HCT116 (cell line): Measurements from ENCODE around the gene PKIB. TPM values are rescaled to one million over a fixed set of nuclear protein-coding genes. Genes with fewer than 3 reads are reported as not detected.

Experiments
- ATAC-seq: fragments of 200-7000 bp; cut with Tn5 transposase; 2 replicates; pipeline ENCODE4 v1.9.1; 2020; ENCODE audit warnings: mild to moderate bottlenecking, moderate library complexity
- BruUV-seq: library from RNA; stranded (reverse); fragments of 400-500 nt; replicated peaks from 2 replicates; lab custom pipeline; 2021; lab: Mats Ljungman, UMichigan
- CTCF ChIA-PET: fragments of 300-600 bp; sonication (Branson Sonifier 250); formaldehyde crosslinking; loops from one replicate; lab custom pipeline; 2021; ENCODE audit warnings: antibody characterized with exemption; lab: Charles Lee
- POLR2A ChIA-PET: fragments of 300-600, 350-600 bp; sonication (Branson Sonifier 250); formaldehyde crosslinking; loops from one replicate; lab custom pipeline; 2021; ENCODE audit warnings: antibody characterized with exemption; lab: Charles Lee
- RAD21 ChIA-PET, 2 experiments: fragments of 300-600 bp; sonication (Branson Sonifier 250); formaldehyde crosslinking; loops; one replicate each; lab custom pipeline; 2023; ENCODE audit warnings: low total read pairs in 2 of 2; ENCODE audit not compliant: uncharacterized antibody in 2 of 2, unreplicated experiment in 2 of 2, low non-redundant PET in 1 of 2; lab: Charles Lee
- DNase-seq: peaks from one replicate; pipeline ENCODE4 v3.0.0-alpha.2; 2010; ENCODE audit warnings: low read depth, low spot score
- H2AFZ ChIP-seq: fragments of 200-600 bp; shearing (Covaris generic), sonication (generic); 2 replicates; pipeline ENCODE4 v1.6.1; 2017; ENCODE audit warnings: low read depth, mixed run types, mixed read lengths, antibody characterized with exemption, low read length; ENCODE audit not compliant: poor library complexity, severe bottlenecking
- H3K27ac ChIP-seq: 2 replicates; pipeline ENCODE4 v1.5.1; 2012; ENCODE audit warnings: low read depth, low read length
- H3K27me3 ChIP-seq: fragments of 200-600 bp; sonication (generic); 2 replicates; pipeline ENCODE4 v1.6.1; 2016; ENCODE audit warnings: mixed run types, low read length, mixed read lengths; ENCODE audit not compliant: insufficient read depth
- H3K36me3 ChIP-seq, 2 experiments: fragments of 200-500 bp in 1 of 2; fragments of 200-600 bp in 1 of 2; sonication (Bioruptor generic) in 1 of 2; sonication (generic) in 1 of 2; 2 replicates each; pipeline versions ENCODE4 v1.5.1 to v1.6.1; 2014 to 2016; ENCODE audit warnings: low read length in 2 of 2, inconsistent platforms in 1 of 2, mixed read lengths in 1 of 2, mixed run types in 1 of 2; ENCODE audit not compliant: insufficient read depth in 2 of 2, control insufficient read depth in 1 of 2
- H3K4me1 ChIP-seq, 2 experiments: fragments of 200-600 bp in 1 of 2; sonication (generic) in 1 of 2; 2 replicates each; pipeline versions ENCODE4 v1.5.1 to v1.6.1; 2012 to 2017; ENCODE audit warnings: low read length in 2 of 2, inconsistent platforms in 1 of 2, mild to moderate bottlenecking in 1 of 2, mixed read lengths in 1 of 2, mixed run types in 1 of 2, moderate library complexity in 1 of 2; ENCODE audit not compliant: insufficient read depth in 2 of 2, control insufficient read depth in 1 of 2
- H3K4me2 ChIP-seq: fragments of 200-600 bp; sonication (generic); 2 replicates; pipeline ENCODE4 v1.6.1; 2017; ENCODE audit warnings: mixed run types, low read length, mixed read lengths
- H3K4me3 ChIP-seq, 2 experiments: fragments of 200-600 bp in 1 of 2; sonication (generic) in 1 of 2; replicated peaks in 1 of 2; 2 replicates each; pipeline ENCODE4 v1.5.1; 2011 to 2016; ENCODE audit warnings: low read length in 2 of 2, control low read depth in 1 of 2, low read depth in 1 of 2, mild to moderate bottlenecking in 1 of 2, mixed read lengths in 1 of 2, mixed run types in 1 of 2
- H3K79me2 ChIP-seq: fragments of 200-600 bp; sonication (generic); 2 replicates; pipeline ENCODE4 v1.6.1; 2017; ENCODE audit warnings: mild to moderate bottlenecking, mixed run types, low read length, moderate library complexity, mixed read lengths; ENCODE audit not compliant: insufficient read depth
- H3K9ac ChIP-seq: fragments of 200-600 bp; sonication (generic); 2 replicates; pipeline ENCODE4 v1.6.1; 2016; ENCODE audit warnings: low read length, mixed read lengths
- H3K9me2 ChIP-seq: fragments of 200-600 bp; sonication (generic), shearing (Covaris generic); 2 replicates; pipeline ENCODE4 v1.6.1; 2017; ENCODE audit warnings: mixed run types, mild to moderate bottlenecking, moderate library complexity; ENCODE audit not compliant: insufficient read depth
- H3K9me3 ChIP-seq, 2 experiments: fragments of 200-500 bp in 1 of 2; fragments of 200-600 bp in 1 of 2; sonication (Bioruptor generic) in 1 of 2; sonication (generic) in 1 of 2; 2 replicates each; pipeline ENCODE4 v1.6.1; 2014 to 2017; ENCODE audit warnings: low read length in 2 of 2, mixed read lengths in 2 of 2, inconsistent platforms in 1 of 2, low read depth in 1 of 2, mild to moderate bottlenecking in 1 of 2, mixed run types in 1 of 2, moderate library complexity in 1 of 2; ENCODE audit not compliant: control insufficient read depth in 1 of 2, insufficient read depth in 1 of 2
- H4K20me1 ChIP-seq: fragments of 200-600 bp; sonication (generic), shearing (Covaris generic); 2 replicates; pipeline ENCODE4 v1.6.1; 2017; ENCODE audit warnings: mixed run types, mild to moderate bottlenecking, moderate library complexity; ENCODE audit not compliant: insufficient read depth
- CBX3 ChIP-seq: IDR thresholded peaks from 2 replicates; pipeline ENCODE4 v1.6.1; 2012; ENCODE audit warnings: low read depth
- CEBPB ChIP-seq: IDR thresholded peaks from 2 replicates; pipeline ENCODE4 v1.6.1; 2012; ENCODE audit warnings: low read depth
- EZH2 ChIP-seq: fragments of 200-600 bp; sonication (generic); IDR thresholded peaks from 2 replicates; pipeline ENCODE4 v1.6.1; 2017; ENCODE audit warnings: antibody characterized with exemption, mixed run types
- EZH2phosphoT487 ChIP-seq: fragments of 200-600 bp; IDR thresholded peaks from 2 replicates; pipeline ENCODE4 v1.6.1; 2018; ENCODE audit warnings: antibody characterized with exemption, borderline replicate concordance
- JUND ChIP-seq: IDR thresholded peaks from 2 replicates; pipeline ENCODE4 v1.6.1; 2012
- POLR2A ChIP-seq: IDR thresholded peaks from 2 replicates; pipeline ENCODE4 v1.7.0; 2011; ENCODE audit warnings: borderline replicate concordance; ENCODE audit not compliant: insufficient read depth, insufficient read length; ENCODE audit errors: extremely low read depth
- POLR2AphosphoS5 ChIP-seq: IDR thresholded peaks from 2 replicates; pipeline ENCODE4 v1.6.1; 2011; ENCODE audit warnings: mild to moderate bottlenecking, low read depth, low read length, moderate library complexity
- RAD21 ChIP-seq: IDR thresholded peaks from 2 replicates; pipeline ENCODE4 v1.6.1; 2012; ENCODE audit warnings: low read depth, mild to moderate bottlenecking
- SIN3A ChIP-seq: IDR thresholded peaks from 2 replicates; pipeline ENCODE4 v1.6.1; 2012; ENCODE audit warnings: low read depth
- SRF ChIP-seq: IDR thresholded peaks from 2 replicates; pipeline ENCODE4 v1.6.1; 2012; ENCODE audit warnings: low read depth
- YY1 ChIP-seq: IDR thresholded peaks from 2 replicates; pipeline ENCODE4 v1.6.1; 2011; ENCODE audit warnings: low read length, low read depth, moderate library complexity, mild to moderate bottlenecking; ENCODE audit not compliant: insufficient replicate concordance; ENCODE audit errors: extremely low read depth
- ZFX ChIP-seq: fragments of 450-650 bp; IDR thresholded peaks from 2 replicates; pipeline ENCODE4 v1.6.1; 2017
- ZNF274 ChIP-seq: fragments of 200-500 bp; sonication (Bioruptor generic); IDR thresholded peaks from 2 replicates; pipeline ENCODE4 v1.6.1; 2014; ENCODE audit warnings: mild to moderate bottlenecking, low read depth, low read length, inconsistent platforms
- intact Hi-C: fragments of 100-400 bp; cut with micrococcal nuclease; formaldehyde crosslinking; loops from 2 replicates; pipeline ENCODE4 v1.10.0; 2022
- total RNA-seq: library from RNA; stranded (reverse); gene quantifications from one replicate; pipeline ENCODE4 v1.2.1, GENCODE V29; 2021; ENCODE audit not compliant: unreplicated experiment
- TF ChIP-seq, protein P1 (sequence below): IDR thresholded peaks from 2 replicates; pipeline ENCODE4 v1.6.1; 2011; ENCODE audit warnings: mild to moderate bottlenecking, low read length, moderate library complexity; ENCODE audit not compliant: insufficient replicate concordance; ENCODE audit errors: extremely low read depth
- TF ChIP-seq, protein P2 (sequence below): IDR thresholded peaks from 2 replicates; pipeline ENCODE4 v1.6.1; 2012; ENCODE audit warnings: low read depth

The PKIB gene
- total RNA-seq, 1 experiment from 2014 or later, result 24.0 TPM

DNA sequence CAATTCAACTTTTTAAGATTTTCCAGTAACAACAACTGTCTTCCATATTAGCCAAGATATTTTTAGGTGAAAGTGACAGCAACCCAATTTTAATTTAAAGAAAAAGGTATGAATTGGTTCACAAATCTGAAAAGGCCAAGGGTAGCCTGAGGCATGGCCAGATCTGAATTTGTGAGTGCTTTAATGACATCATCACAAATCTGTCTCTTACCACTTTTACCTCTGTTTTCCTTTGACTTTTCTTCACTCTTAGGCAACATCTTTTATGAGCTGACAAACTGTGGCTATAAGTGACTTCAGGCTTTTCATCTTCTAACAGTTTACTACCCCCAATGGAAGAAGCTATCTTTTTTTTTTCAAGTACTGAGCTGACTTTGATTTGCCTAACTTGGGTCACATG, 44.5 kb upstream of the PKIB start:
- H4K20me1 ChIP-seq, result no peaks in the 10 kb centered on the region
- H3K4me3 ChIP-seq, result no peak overlapping the region
- H3K4me1 ChIP-seq, result peaks cover 4 to 13% of the 10 kb centered on the region in 2 experiments; a peak in 2 of 4 replicates
- no peak for DNase-seq
- RAD21 ChIA-PET, result no interaction called here
- TF ChIP-seq EZH2phosphoT487 (no peak), RAD21 (no peak), SRF (no peak), CBX3 (no peak), SIN3A (no peak), POLR2A (no peak), POLR2AphosphoS5 (no peak), YY1 (no peak), CEBPB (no peak), EZH2 (no peak), ZFX (no peak), ZNF274 (no peak), JUND (no peak)
- TF ChIP-seq, protein P1, sequence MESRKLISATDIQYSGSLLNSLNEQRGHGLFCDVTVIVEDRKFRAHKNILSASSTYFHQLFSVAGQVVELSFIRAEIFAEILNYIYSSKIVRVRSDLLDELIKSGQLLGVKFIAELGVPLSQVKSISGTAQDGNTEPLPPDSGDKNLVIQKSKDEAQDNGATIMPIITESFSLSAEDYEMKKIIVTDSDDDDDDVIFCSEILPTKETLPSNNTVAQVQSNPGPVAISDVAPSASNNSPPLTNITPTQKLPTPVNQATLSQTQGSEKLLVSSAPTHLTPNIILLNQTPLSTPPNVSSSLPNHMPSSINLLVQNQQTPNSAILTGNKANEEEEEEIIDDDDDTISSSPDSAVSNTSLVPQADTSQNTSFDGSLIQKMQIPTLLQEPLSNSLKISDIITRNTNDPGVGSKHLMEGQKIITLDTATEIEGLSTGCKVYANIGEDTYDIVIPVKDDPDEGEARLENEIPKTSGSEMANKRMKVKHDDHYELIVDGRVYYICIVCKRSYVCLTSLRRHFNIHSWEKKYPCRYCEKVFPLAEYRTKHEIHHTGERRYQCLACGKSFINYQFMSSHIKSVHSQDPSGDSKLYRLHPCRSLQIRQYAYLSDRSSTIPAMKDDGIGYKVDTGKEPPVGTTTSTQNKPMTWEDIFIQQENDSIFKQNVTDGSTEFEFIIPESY, result no peak
- TF ChIP-seq, protein P2, sequence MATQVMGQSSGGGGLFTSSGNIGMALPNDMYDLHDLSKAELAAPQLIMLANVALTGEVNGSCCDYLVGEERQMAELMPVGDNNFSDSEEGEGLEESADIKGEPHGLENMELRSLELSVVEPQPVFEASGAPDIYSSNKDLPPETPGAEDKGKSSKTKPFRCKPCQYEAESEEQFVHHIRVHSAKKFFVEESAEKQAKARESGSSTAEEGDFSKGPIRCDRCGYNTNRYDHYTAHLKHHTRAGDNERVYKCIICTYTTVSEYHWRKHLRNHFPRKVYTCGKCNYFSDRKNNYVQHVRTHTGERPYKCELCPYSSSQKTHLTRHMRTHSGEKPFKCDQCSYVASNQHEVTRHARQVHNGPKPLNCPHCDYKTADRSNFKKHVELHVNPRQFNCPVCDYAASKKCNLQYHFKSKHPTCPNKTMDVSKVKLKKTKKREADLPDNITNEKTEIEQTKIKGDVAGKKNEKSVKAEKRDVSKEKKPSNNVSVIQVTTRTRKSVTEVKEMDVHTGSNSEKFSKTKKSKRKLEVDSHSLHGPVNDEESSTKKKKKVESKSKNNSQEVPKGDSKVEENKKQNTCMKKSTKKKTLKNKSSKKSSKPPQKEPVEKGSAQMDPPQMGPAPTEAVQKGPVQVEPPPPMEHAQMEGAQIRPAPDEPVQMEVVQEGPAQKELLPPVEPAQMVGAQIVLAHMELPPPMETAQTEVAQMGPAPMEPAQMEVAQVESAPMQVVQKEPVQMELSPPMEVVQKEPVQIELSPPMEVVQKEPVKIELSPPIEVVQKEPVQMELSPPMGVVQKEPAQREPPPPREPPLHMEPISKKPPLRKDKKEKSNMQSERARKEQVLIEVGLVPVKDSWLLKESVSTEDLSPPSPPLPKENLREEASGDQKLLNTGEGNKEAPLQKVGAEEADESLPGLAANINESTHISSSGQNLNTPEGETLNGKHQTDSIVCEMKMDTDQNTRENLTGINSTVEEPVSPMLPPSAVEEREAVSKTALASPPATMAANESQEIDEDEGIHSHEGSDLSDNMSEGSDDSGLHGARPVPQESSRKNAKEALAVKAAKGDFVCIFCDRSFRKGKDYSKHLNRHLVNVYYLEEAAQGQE, result no peak
- TF ChIP-seq, all 23 proteins: peak for 0
- BruUV-seq, result no TSS peak
- Histone ChIP-seq H3K9ac (no peak overlapping the region), H3K27ac (no peak overlapping the region), H3K27me3 (no peaks in the 10 kb centered on the region), H3K4me2 (no peak overlapping the region), H3K79me2 (no peaks in the 10 kb centered on the region), H2AFZ (no peak overlapping the region), H3K36me3 (no peaks in the 10 kb centered on the region), H3K9me3 (no peaks in the 10 kb centered on the region), H3K9me2 (no peaks in the 10 kb centered on the region)
- no peak for ATAC-seq
- POLR2A ChIA-PET, result no interaction called here
- CTCF ChIA-PET, result no interaction called here
- intact Hi-C loops, result no loop called here
